Mesenteric fat pad (tissue), 1 donor: ENCODE measurements around the gene TELO2. TPM values are rescaled to one million over a fixed set of nuclear protein-coding genes. Genes with fewer than 3 reads are reported as not detected.

Experiments
- DNase-seq: peaks from one replicate; pipeline ENCODE4 v3.0.0-alpha.2; 2020; ENCODE audit warnings: low spot score
- total RNA-seq: library from RNA; stranded (reverse); fragmentation: NEBNext Ultra II Directional; extraction: Animal tissue kit (Norgen Biotek cat#: 25700); gene quantifications from one replicate; pipeline ENCODE4 v1.2.1, GENCODE V29; 2021
- donor health status: DM: yes; HTN: yes; CAD: no.

Gene TELO2
- total RNA-seq, 1 donor from 2014 or later: 25.7 TPM

GRCh38 chr16:1496464-1496863 lies 3.3 kb downstream of the TELO2 start:
- no peak for DNase-seq

GRCh38 chr16:1497014-1497598 lies 3.9 kb downstream of the TELO2 start:
- DNase-seq: no peak

GRCh38 chr16:1498899-1499676 lies 5.9 kb downstream of the TELO2 start:
- DNase-seq: no peak

GRCh38 chr16:1499756-1500464 lies 6.8 kb downstream of the TELO2 start:
- DNase-seq: no peak

GRCh38 chr16:1500465-1501150 lies 7.4 kb downstream of the TELO2 start:
- DNase-seq: no peak

- no peak for DNase-seq
Measured at GRCh38 chr16:1501630-1502029, 8.5 kb downstream of the TELO2 start.

- DNase-seq: no peak
Measured at GRCh38 chr16:1502092-1503004, 9.2 kb downstream of the TELO2 start.

- no peak for DNase-seq
Measured at GRCh38 chr16:1503110-1503955, 10.2 kb downstream of the TELO2 start.

- DNase-seq: no peak
Measured at GRCh38 chr16:1505073-1505844, 12.1 kb downstream of the TELO2 start.

GRCh38 chr16:1505912-1506311 lies 12.8 kb downstream of the TELO2 start:
- DNase-seq: no peak

- DNase-seq: no peak
Measured at GRCh38 chr16:1506494-1507213, 13.5 kb downstream of the TELO2 start.

GRCh38 chr16:1508494-1509187 lies 15.5 kb downstream of the TELO2 start:
- no peak for DNase-seq

- no peak for DNase-seq
Measured at GRCh38 chr16:1509307-1510221, 16.4 kb downstream of the TELO2 start.

- DNase-seq: no peak
Measured at GRCh38 chr16:1510272-1510671, 17.1 kb downstream of the TELO2 start.

- no peak for DNase-seq
Measured at GRCh38 chr16:1510941-1511351, 17.8 kb downstream of the TELO2 start.
